AML-193 (cell line): ENCODE data around the gene CXCL8.
A peak's percentile ranks its signal among the peaks of the same experiment; 100 is the strongest.
"Not testable (repeated sequence)": the region's sequence is repeated elsewhere in the genome, so short reads cannot be mapped to it uniquely, and the experiment has no call there.

Experiments
- DNase-seq, 2 experiments: peaks; one replicate each; lab custom pipeline; 2025; lab: John Stamatoyannopoulos, UW

CXCL8 gene

DNA sequence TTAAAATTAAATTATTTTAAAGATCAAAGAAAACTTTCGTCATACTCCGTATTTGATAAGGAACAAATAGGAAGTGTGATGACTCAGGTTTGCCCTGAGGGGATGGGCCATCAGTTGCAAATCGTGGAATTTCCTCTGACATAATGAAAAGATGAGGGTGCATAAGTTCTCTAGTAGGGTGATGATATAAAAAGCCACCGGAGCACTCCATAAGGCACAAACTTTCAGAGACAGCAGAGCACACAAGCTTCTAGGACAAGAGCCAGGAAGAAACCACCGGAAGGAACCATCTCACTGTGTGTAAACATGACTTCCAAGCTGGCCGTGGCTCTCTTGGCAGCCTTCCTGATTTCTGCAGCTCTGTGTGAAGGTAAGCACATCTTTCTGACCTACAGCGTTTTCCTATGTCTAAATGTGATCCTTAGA, at the start of gene CXCL8:
TSS of gene CXCL8 (plus strand) at position 217 of the 426 bp plus-strand sequence. CDS start at position 307, 90 bp downstream.
- DNase-seq = peak; percentile 95 to 96

DNA sequence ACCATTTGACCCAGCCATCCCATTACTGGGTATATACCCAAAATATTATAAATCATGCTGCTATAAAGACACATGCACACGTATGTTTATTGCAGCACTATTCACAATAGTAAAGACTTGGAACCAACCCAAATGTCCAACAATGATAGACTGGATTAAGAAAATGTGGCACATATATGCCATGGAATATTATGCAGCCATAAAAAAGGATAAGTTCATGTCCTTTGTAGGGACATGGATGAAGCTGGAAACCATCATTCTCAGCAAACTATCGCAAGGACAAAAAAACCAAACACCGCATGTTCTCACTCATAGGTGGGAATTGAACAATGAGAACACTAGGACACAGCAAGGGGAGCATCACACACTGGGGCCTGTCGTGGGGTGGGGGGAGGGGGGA, 49.2 kb upstream of the CXCL8 start:
- DNase-seq = not testable (repeated sequence)

DNA sequence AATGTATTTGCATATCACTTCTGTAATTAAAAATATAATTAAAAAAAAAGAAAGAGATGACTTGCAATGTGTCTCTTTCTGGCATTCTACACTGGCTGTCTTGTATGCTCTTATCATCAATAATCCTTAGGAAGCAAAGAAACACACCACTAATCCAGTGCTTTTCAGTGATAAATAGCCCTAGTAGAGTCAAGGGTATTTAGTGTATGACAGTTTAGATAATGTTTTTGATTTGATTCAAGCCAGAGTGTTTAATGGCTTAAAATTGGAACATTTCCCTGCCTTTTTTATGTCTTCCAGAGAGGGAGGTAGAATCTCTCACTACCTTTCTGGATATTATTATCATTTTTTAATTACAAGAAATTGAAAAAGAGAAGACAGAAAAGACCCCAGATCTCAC, 48.6 kb upstream of the CXCL8 start:
- no peak for DNase-seq

DNA sequence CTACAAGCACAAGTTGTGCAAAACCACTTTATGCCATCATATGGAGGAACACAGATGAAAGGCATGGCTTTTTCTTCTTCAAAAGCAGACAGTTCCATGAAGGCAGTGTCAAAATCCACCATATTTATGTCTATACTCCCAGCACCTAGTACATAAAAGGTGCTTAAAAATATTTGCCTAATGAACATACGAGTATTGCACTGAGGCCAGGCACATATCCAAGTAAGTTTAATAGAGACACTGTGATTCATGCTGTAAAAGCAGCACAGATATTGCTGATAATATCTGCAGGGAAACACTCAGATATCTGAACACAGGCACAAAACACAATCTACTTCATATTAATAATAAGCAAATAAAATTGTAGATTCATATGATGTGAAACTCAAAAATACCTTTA, 48.1 kb upstream of the CXCL8 start:
- no peak for DNase-seq

DNA sequence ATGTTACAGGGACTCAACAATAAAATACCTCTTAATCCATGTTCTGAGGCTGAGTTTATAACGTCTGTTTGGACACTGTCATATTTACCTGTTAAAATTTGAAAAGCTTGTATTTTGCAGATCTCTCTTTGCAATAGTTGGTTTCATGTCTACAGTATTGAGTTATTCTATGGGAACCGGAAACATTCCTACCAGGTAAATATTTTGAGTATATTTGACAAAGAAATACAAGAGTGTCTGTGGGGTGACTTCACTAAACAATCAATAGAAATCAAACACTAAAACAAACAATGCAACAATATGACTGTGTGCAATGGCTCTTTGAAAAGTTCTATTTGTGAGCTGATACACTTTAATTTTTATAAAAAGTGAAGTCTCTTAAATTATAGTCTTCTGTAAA, 47.7 kb upstream of the CXCL8 start:
- DNase-seq = no peak

DNA sequence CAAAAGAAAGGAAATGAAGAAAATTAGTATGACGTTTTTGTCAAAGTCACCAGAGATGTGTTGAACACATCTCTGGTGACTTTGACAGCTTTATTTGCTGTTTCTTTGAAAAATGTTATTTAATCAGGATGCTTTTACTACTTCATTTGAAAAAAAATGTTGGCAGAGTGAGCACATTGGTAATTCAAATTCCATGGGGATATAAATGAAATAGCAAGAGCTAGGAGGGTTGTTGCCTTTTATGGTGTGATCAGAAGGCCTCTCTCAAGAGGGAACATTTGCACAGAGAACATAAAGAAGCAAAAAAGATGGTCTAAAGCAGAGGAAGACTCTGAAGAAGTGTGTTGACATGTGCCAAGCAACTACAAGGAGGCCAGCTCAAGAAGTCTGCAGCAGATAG, 46.6 kb upstream of the CXCL8 start:
- DNase-seq = no peak

DNA sequence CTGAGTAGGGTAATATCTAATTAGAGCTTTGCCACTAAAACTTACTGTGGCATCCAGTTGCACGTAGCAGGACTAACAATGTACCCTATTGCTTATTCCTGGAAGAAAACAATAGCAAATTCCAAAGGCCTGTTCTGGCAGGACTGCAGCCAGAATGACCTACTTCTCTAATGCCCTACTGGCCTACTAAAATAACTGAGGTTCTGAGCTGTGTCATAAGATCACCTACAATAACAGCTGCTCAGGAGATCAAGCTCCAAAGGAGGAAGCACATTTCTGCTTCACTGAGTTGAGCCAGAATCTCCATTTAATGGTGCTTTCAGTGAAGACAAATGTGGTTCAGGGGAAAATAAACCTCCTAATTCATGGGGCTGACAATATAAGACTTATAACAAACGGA, 42.2 kb upstream of the CXCL8 start:
- DNase-seq = peak; percentile 49 to 52

DNA sequence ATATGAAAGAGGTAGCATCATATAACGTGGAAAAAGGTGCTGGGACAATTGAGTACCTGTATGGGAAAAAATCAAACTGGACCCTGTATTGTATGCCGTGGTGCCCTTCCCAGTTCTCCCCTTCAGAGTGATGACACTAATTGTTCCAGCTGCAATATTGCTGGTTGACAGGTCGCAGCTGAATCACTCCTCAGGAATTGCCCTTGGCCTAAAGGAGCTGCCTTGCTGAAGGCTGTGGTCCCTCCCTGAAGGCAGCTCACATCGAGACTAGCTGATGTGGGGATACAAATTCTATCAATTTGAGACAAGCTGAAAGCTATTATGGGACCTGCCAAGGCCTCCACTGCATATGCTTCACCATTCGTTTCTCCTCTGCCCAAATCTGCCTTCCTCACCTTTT, 39.3 kb upstream of the CXCL8 start:
- no peak for DNase-seq

DNA sequence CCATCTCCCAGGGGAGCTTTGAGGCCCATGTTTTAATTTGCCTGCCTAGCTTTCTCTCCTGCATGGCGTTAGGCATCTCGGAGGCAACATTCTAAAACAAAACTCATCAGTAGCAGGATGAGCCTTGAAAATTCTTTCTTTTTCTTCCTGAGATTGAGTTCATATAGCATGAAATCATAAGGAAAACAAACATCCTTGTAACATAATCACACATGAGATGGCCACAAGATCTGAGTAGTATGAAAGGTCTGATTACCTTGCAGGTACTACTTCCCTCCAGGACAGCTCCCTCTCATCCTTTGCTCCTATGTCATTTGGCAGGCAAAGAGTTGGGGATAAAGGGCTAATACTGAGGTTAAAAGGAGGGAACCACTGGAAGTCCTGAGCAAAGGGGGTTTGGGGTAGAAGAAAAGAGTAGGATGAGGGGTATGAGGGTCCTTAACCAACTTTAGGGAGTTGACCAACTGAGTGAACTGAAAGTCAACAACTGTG, 37.5 kb upstream of the CXCL8 start:
- DNase-seq = no peak

DNA sequence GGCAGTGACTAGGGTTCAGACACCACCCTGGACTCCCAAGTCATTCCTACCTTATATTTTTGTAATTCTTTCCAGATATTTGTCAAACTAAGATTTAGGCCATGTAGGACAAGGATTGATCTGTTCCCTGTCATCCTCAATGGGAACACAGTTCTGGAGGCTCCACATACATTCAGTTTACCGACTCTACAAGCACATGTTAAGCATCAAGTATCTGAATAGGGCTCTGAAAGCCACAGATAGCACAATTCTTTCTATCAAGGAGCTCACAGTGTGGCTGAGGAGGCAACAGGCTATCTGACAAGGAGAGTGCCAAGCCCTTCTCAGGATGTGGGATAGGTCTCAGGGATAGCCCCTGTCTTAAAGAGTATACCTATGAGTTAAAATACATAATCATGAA, 37.0 kb upstream of the CXCL8 start:
- DNase-seq = no peak

DNA sequence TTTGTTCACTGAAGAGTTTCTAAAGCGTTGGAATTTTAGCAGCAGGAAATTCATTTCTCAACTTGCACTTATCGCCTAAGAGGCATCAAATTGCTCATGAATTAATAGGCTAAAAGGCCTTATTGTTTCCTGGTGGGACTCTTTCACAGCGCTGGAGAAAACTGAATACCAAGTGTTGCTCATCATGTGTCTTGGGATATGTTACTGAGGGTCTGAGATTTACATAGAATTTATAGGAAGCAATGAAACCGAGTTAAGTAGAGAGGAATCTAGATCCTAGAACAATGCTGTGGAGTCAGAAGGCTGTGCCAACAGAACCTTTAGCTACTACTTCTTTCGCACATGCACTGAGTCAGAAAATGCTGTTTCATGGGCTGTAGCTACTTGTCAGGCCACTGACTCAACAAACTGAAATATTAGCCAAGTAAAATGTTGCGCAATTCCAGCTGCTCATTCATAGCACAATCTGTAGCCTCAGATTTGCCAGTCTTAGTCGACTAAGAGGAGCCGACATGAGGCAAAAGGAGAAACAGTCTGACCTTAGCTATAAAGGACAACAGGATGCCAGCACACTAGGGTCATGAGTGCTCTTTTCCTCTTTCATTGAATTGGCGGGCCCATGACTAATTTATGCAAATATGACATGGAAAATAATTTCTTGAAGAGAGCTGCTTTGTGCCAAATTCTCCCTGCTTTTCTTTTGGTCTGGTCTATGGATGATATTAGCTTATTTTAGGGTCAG, 35.9 kb upstream of the CXCL8 start:
- DNase-seq = peak; percentile 97 to 99

DNA sequence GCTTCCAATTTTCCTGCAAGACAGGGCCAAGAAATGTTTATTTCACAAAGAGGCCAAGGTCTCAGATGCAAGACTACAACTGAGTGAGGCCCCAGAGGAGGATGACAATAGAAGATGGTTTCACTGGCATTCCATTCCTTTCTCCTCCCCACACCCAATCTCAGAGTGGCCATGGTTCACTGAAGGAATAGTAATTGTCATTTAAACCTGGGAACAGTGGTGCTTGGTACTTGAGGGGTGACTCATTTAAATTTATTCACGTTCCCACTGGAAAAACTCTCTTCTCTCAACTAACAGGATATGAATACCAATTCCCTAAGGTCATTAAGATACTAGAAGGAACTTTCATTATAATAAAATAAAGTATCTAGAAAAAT, 35.3 kb upstream of the CXCL8 start:
- no peak for DNase-seq

DNA sequence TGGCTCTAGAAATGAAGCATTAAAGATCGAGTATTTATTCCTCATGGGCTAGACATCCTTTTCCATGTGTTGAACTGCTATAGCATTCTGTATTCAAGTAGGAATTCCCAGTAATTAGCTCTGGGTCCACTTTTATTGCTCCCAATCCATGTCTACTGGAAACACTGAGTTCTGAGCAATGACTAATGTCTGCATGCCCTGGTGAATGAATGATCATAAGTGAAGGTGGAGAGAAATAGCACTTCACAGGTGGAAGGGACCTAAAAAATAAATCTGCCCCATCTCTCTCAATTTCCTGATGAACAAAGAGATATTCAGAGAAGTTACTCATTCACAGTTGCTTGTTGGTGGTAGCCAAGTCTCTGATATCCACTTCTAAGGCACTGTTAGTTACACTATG, 34.6 kb upstream of the CXCL8 start:
- no peak for DNase-seq

DNA sequence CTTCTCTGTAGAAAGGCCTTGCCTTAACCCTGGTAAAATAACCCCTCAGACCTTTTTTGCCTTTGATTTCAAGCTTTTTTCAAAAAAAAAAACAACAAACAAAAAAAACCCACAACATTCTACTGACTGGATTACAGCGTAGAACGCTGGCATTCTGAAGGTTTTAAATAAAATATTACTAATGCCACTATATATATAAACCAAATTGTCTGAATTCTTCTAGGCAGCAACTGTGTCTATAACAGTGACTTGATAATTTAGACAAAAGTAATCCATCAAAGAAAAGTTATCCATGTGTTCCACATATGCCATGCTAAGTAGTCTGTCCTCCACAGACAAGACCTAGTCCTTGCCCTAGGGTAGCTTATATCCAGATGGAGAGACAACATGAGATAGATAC, 33.6 kb upstream of the CXCL8 start:
- no peak for DNase-seq

DNA sequence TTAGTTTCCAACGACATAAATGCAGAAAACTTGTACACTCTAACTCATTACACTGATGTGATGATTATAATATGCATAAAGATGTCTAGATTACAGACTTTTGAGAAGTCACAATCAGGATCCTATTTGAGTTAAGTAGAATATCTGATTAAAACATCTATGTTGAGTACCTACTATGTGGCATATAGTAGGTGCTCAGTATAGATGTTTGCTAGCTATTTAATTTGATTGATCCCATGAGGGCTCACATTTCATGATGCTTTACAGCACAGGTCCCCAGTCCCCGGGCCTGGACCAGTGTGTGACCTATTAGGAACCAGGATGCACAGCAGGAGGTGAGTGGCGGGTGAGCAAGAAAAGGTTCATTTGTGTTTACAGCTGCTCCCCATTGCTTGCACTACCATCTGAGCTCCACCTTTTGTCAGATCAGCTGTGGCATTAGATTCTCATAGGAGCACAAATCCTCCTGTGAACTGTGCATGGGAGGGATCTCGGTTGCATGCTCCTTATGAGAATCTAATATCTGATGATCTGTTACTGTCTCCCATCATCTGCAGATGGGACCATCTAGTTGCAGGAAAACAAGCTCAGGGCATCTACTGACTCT, 33.0 kb upstream of the CXCL8 start:
- DNase-seq = no peak

DNA sequence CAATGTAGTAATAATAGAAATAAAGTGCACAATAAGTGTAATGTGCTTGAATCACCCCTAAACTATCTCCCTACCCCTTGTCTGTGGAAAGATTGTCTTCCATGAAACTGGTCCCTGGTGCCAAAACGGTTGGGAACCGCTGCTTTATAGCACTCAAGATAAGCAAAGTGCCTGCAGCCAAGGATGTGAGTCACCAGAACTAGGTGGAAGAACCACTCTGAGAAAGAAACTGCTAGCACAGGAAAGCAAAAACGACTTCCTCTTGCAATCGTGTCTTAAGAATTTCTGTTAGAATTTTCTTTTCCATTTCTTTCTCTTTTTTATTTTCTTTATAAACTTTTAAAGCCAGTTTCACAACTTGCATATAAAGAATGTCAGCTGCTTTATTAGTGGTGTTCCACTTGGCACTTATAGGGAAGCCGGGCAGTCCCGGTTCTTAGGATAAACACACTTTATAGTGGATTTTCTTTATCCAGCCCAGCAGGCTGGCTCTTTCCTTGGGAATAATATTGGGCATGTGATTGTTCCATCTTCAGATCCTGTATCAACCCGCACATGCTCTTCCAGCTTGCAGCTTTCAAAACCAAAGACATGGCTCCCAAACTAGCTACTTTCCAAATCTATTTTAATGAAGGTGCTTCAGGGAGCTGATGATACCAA, 32.3 kb upstream of the CXCL8 start:
- peak; percentile 84 to 86 for DNase-seq

DNA sequence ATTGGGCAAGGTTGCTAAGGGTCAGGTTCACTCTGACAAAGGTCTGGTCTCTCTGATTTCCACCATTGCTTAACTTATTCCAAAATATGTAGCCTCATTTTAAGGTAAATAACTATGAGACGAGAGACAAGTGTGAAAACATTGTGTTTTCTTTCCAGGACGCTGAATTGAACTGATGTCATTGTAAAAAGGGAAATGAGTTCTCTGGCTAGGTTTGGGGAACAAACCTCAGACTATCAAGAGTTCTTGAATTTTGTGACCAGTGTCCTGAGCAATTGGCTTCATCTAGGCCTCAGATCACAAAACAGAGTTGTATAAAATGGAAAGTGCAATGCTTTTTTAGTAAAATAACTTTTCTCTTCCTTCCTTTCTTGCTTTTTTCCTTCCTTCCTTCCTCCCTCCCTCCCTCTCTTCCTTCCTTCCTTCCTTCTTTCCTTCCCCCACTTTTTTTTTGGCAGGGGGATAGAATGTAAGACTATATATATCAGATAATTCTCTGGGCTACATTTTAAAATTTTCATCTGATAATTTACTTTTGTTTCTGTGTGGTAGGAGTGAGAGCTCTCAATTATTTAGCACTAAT, 30.8 kb upstream of the CXCL8 start:
- DNase-seq = peak; percentile 74 to 75

DNA sequence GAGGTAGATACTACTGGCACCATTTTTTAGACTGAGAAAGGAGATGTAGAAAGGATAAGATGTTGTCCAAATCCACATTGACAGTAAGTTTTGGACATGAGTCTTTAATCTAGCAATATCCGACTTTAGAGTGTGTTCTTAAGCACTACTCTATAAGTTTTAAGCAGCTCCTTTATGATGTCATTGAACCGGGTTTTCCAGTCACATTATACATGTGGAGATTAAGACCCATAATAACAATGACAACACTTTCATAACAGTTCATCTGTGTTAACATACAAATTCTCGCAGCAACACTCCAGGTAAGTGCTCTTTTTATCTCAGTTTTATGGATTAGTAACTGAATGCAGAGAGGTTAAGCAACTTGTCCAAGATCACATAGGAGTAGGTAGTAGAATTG, 30.3 kb upstream of the CXCL8 start:
- no peak for DNase-seq

DNA sequence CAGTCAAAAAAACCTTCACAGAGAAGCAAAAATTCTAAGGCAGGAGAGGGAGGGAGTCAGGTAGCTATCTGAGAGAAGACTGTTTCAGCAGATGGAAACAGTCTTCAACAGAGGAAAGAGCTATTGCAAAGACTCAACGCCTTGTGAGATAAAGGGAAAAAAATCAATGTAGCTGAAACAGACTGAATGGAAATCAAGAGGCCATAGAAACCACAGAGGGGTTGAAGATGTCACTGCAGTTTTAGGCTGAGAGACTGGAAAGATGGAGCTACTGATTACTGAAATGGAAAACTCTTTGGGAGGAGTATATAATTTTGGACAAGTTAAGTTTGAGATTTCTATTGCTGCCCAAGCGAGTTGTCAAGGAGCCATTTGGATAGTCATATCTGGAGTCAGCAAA, 28.4 kb upstream of the CXCL8 start:
- no peak for DNase-seq

DNA sequence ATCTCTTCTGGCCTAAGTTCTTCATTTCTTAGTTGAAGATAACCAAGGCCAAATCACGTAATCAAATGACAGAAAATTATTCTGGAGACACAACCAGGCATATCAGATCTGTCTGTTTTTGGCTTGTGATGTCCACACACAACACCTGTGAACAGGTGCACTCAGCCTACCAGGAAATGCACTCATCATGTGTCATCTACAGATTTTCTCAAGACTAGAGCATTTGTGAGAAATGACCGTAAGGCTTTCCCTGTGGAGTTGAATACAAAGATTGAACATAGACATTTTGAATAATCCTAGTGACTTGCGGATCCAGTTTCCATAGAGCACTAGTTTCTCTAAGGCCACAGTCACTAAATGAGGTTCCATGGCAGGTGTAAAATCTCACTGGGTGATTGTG, 26.7 kb upstream of the CXCL8 start:
- DNase-seq = no peak

DNA sequence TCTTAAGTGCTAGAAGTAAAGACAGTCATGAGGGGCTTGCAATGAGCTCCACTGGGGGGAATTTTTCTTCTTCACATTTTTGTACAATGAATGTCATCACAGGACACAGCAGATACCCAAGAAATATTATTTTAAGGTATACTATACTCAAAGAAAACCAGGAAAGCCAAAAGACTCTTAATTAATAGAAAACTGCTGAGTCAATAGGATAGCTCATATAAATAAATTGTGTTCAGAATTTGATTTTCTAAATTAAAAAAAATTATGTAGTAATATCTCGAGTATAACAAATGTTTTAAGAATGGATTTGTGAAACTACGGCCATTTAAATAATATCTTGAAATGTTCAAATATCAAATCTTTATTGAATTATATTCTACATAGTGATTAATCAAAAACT, 25.7 kb upstream of the CXCL8 start:
- no peak for DNase-seq

DNA sequence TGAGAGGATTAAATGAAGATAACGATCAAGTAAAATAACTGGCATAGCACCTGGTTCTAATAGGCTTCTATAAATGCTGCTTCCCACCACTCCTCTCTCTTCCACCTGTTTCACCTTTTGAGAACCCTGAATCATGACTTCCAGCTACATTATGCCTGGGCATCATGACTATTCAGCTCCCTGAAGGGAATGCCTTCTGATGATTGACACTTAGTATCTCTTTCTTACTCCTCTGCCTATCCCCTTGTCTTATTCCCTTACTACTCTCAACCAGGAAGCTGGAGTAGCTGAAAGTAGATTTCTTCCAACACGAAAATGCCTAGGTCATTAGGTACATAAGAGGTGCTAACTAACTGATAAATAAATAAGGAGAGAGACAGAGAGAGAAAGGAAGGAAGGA, 24.7 kb upstream of the CXCL8 start:
- no peak for DNase-seq
